ENCODE results near the gene SOX9. TPM values are rescaled to one million over a fixed set of nuclear protein-coding genes. Genes with fewer than 3 reads are reported as not detected.
"Not testable (repeated sequence)": the region's sequence is repeated elsewhere in the genome, so short reads cannot be mapped to it uniquely, and the experiment has no call there.

SOX9 gene
- total and polyA plus RNA-seq, 2 experiments from 2014 or later = 1.1 to 4.3 TPM

GRCh38 chr17:72139212-72139611 is 18.4 kb downstream of the SOX9 start:
- Histone ChIP-seq H3K4me3 (no peak overlapping the region), H3K4me1 (ENCODE audit: low read depth) (no peaks in the 10 kb centered on the region), H3K27me3 (peaks cover under 1% of the 10 kb centered on the region), H3K27ac (no peak overlapping the region), H3K9me3 (ENCODE audit: low read depth) (no peaks in the 10 kb centered on the region), H3K36me3 (no peaks in the 10 kb centered on the region)
- no peak for DNase-seq (ENCODE audit: low read depth in 1 of 2, low spot score in 1 of 2)
- TF ChIP-seq, protein P1, sequence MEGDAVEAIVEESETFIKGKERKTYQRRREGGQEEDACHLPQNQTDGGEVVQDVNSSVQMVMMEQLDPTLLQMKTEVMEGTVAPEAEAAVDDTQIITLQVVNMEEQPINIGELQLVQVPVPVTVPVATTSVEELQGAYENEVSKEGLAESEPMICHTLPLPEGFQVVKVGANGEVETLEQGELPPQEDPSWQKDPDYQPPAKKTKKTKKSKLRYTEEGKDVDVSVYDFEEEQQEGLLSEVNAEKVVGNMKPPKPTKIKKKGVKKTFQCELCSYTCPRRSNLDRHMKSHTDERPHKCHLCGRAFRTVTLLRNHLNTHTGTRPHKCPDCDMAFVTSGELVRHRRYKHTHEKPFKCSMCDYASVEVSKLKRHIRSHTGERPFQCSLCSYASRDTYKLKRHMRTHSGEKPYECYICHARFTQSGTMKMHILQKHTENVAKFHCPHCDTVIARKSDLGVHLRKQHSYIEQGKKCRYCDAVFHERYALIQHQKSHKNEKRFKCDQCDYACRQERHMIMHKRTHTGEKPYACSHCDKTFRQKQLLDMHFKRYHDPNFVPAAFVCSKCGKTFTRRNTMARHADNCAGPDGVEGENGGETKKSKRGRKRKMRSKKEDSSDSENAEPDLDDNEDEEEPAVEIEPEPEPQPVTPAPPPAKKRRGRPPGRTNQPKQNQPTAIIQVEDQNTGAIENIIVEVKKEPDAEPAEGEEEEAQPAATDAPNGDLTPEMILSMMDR (IDR thresholded peaks at IDR 0.05; ENCODE audit: low read depth, low read length) = no peak

- no peak for DNase-seq (ENCODE audit: low read depth in 1 of 2, low spot score in 1 of 2)
- Histone ChIP-seq H3K9me3 (ENCODE audit: low read depth) (no peaks in the 10 kb centered on the region), H3K27ac (no peak overlapping the region), H3K4me1 (ENCODE audit: low read depth) (no peaks in the 10 kb centered on the region), H3K4me3 (no peak overlapping the region), H3K27me3 (peaks cover 12% of the 10 kb centered on the region), H3K36me3 (no peaks in the 10 kb centered on the region)
- TF ChIP-seq, protein P1 (IDR thresholded peaks at IDR 0.05; ENCODE audit: low read depth, low read length) = no peak
Observed at GRCh38 chr17:72141336-72141735, 20.5 kb downstream of the SOX9 start.

DNA sequence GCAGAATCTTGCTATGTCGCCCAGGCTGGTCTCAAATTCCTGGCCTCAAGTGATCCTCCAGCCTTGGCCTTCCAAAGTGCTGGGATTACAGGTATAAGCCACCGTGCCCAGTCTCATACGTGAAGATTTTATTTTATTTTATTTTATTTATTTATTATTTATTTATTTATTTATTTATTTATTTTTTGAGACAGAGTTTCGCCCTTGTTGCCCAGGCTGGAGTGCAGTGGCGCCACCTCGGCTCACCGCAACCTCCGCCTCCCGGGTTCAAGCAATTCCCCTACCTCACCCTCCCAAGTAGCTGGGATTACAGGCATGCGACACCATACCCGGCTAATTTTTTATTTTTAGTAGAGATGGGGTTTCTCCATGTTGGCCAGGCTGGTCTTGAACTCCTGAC is 21.3 kb downstream of the SOX9 start:
- DNase-seq (ENCODE audit: low read depth in 1 of 2, low spot score in 1 of 2); H3K27ac ChIP-seq; H3K4me3 ChIP-seq; H3K36me3 ChIP-seq; H3K4me1 ChIP-seq (ENCODE audit: low read depth); H3K9me3 ChIP-seq (ENCODE audit: low read depth): not testable (repeated sequence)
- H3K27me3 ChIP-seq = peaks cover 12% of the 10 kb centered on the region

- H3K27me3 ChIP-seq = peaks cover 12% of the 10 kb centered on the region
- no peak overlapping the region for H3K4me3 ChIP-seq
- no peaks in the 10 kb centered on the region for H3K9me3 ChIP-seq (ENCODE audit: low read depth)
- TF ChIP-seq, protein P1 (IDR thresholded peaks at IDR 0.05; ENCODE audit: low read depth, low read length) = no peak
- no peak for DNase-seq (ENCODE audit: low read depth in 1 of 2, low spot score in 1 of 2)
- no peaks in the 10 kb centered on the region for H3K4me1 ChIP-seq (ENCODE audit: low read depth)
- no peaks in the 10 kb centered on the region for H3K36me3 ChIP-seq
- no peak overlapping the region for H3K27ac ChIP-seq
Observed at GRCh38 chr17:72142614-72143013, 21.8 kb downstream of the SOX9 start.

GRCh38 chr17:72143245-72143644 is 22.4 kb downstream of the SOX9 start:
- DNase-seq (ENCODE audit: low read depth in 1 of 2, low spot score in 1 of 2) = no peak
- H3K36me3 ChIP-seq = no peaks in the 10 kb centered on the region
- no peak overlapping the region for H3K27ac ChIP-seq
- H3K4me1 ChIP-seq (ENCODE audit: low read depth) = no peaks in the 10 kb centered on the region
- TF ChIP-seq, protein P1 (IDR thresholded peaks at IDR 0.05; ENCODE audit: low read depth, low read length) = no peak
- no peaks in the 10 kb centered on the region for H3K9me3 ChIP-seq (ENCODE audit: low read depth)
- no peak overlapping the region for H3K4me3 ChIP-seq
- H3K27me3 ChIP-seq = peaks cover 12% of the 10 kb centered on the region

DNA sequence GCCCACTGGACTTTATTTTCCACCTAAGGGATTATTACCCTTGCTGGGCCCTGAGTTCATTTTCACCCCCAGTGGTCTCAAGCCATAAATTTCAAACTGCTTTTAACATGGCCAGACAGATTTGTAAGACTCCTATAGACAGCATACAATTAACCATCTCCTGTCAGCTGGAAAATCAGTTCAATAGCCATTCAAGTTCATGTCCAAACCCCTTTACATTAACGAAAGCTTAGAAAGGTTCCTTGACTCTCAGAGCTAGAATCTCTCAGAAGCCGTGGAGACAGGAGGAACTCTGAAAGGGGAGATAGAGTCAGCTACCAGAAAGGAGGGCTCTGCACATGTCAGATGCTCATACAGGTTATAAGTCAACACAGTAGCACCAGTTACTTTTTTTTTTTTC is 23.3 kb downstream of the SOX9 start:
- H3K4me1 ChIP-seq (ENCODE audit: low read depth) = no peaks in the 10 kb centered on the region
- no peak for DNase-seq (ENCODE audit: low read depth in 1 of 2, low spot score in 1 of 2)
- peaks cover 12% of the 10 kb centered on the region for H3K27me3 ChIP-seq
- TF ChIP-seq, protein P1 (IDR thresholded peaks at IDR 0.05; ENCODE audit: low read depth, low read length) = no peak
- no peak overlapping the region for H3K4me3 ChIP-seq
- no peaks in the 10 kb centered on the region for H3K36me3 ChIP-seq
- no peak overlapping the region for H3K27ac ChIP-seq
- no peaks in the 10 kb centered on the region for H3K9me3 ChIP-seq (ENCODE audit: low read depth)

Data from cardiac muscle cell (in vitro differentiated cells and primary cell).